HG03565 (cell line): ENCODE data around the gene METTL26.

Experiments used
- ATAC-seq: cut with Tn5 transposase; IDR thresholded peaks from one replicate; pipeline ENCODE4 v1.9.1; 2021; ENCODE audit warnings: mild to moderate bottlenecking, moderate library complexity; ENCODE audit not compliant: unreplicated experiment

METTL26 gene

GRCh38 chr16:586047-586644, 50.0 kb downstream of the METTL26 start:
- no peak for ATAC-seq

- no peak for ATAC-seq
Observed at GRCh38 chr16:585351-585750, 50.8 kb downstream of the METTL26 start.
